ENCODE results near the gene NFASC. TPM values are rescaled to one million over a fixed set of nuclear protein-coding genes. Genes with fewer than 3 reads are reported as not detected.

The NFASC gene
- total and polyA plus RNA-seq, 2 donors (not counting 3 experiments of a cell fraction or from before 2014, with no cell fraction given) = not detected

DNA sequence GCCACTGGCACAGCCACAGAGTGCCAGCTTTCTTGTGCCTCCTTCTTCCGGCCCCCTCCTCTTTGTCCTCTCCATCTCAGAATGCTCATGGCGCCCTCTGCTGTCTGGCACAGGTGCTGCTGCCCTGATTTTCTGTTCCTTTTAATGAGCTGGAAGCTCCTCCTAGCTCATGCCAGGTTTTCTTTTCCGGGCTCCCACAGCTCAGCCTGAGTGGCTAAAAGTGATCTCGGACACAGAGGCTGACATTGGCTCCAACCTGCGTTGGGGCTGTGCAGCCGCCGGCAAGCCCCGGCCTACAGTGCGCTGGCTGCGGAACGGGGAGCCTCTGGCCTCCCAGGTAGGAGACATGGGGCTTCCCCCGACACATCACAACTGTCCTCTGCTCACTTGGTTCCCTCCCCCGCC, 191.0 kb downstream of the NFASC start:
- peaks cover 0 to 2% of the 10 kb centered on the region in 2 experiments for H3K27me3 ChIP-seq (ENCODE audit: control insufficient read depth in 2 of 2, insufficient read depth in 2 of 2, low read length in 2 of 2)
- no peak overlapping the region for H3K9ac ChIP-seq (replicated peaks; ENCODE audit: extremely low read depth, insufficient read depth, low read length)
- ChIA-PET CTCF (interaction anchor here (0.5 to 4.0 kb wide), 94 partner anchors 10 to 930 kb away, joined by 3 to 304 read pairs (median 5); partner anchors contain the start of genes NUAK2, RBBP5, TMCC2 and TMEM81), POLR2A (no interaction called here)
- no peaks in the 10 kb centered on the region for H3K9me3 ChIP-seq (replicated peaks; ENCODE audit: control insufficient read depth, insufficient read depth, low read length)
- intact Hi-C loops (cut with micrococcal nuclease) (loop anchor here (1.0 to 2.0 kb wide), 3 partner anchors 72 to 195 kb away; no protein-coding TSS in a partner anchor), dilution Hi-C loops (cut with MboI; ENCODE audit: extremely low pct_ligation_motif_present, low sequenced_read_pairs) (no loop called here)
- H3K79me2 ChIP-seq (ENCODE audit: control insufficient read depth, insufficient read depth, low read length) = no peaks in the 10 kb centered on the region
- H3K9me1 ChIP-seq (replicated peaks; ENCODE audit: control insufficient read depth, extremely low read depth, insufficient read depth, low read length) = no peaks in the 10 kb centered on the region
- peak; percentile 85 for FAIRE-seq
- no peak overlapping the region for H3K4me3 ChIP-seq (replicated peaks in 1 of 3; ENCODE audit: insufficient read depth in 1 of 3, low read depth in 1 of 3, low read length in 3 of 3)
- BruUV-seq (replicated peaks) = no TSS peak
- H4K20me1 ChIP-seq (replicated peaks; ENCODE audit: control insufficient read depth, extremely low read depth, insufficient read depth, low read length) = no peaks in the 10 kb centered on the region
- DNase-seq (ENCODE audit: low read depth, low spot score) = peak; percentile 71
- H3K27ac ChIP-seq (ENCODE audit: insufficient read depth, low read depth, low read length) = no peak overlapping the region
- H2AFZ ChIP-seq (ENCODE audit: low read depth, low read length) = no peak overlapping the region
- H3K4me1 ChIP-seq (ENCODE audit: control insufficient read depth, extremely low read depth, insufficient read depth, low read length) = no peaks in the 10 kb centered on the region
- no peak for TF ChIP-seq GATA2 (IDR thresholded peaks at IDR 0.05; ENCODE audit: insufficient read depth, insufficient read length, low read depth, low read length)
- TF ChIP-seq, protein P1, sequence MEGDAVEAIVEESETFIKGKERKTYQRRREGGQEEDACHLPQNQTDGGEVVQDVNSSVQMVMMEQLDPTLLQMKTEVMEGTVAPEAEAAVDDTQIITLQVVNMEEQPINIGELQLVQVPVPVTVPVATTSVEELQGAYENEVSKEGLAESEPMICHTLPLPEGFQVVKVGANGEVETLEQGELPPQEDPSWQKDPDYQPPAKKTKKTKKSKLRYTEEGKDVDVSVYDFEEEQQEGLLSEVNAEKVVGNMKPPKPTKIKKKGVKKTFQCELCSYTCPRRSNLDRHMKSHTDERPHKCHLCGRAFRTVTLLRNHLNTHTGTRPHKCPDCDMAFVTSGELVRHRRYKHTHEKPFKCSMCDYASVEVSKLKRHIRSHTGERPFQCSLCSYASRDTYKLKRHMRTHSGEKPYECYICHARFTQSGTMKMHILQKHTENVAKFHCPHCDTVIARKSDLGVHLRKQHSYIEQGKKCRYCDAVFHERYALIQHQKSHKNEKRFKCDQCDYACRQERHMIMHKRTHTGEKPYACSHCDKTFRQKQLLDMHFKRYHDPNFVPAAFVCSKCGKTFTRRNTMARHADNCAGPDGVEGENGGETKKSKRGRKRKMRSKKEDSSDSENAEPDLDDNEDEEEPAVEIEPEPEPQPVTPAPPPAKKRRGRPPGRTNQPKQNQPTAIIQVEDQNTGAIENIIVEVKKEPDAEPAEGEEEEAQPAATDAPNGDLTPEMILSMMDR (IDR thresholded peaks at IDR 0.05; ENCODE audit: extremely low read depth in 1 of 2, insufficient read depth in 1 of 2, low read depth in 1 of 2, low read length in 2 of 2) = peak; percentile 80 to 89
- no peaks in the 10 kb centered on the region for H3K36me3 ChIP-seq (ENCODE audit: control insufficient read depth in 2 of 2, extremely low read depth in 1 of 2, insufficient read depth in 2 of 2, low read length in 2 of 2)
- no peak overlapping the region for H3K4me2 ChIP-seq (ENCODE audit: insufficient read depth, low read length)

DNA sequence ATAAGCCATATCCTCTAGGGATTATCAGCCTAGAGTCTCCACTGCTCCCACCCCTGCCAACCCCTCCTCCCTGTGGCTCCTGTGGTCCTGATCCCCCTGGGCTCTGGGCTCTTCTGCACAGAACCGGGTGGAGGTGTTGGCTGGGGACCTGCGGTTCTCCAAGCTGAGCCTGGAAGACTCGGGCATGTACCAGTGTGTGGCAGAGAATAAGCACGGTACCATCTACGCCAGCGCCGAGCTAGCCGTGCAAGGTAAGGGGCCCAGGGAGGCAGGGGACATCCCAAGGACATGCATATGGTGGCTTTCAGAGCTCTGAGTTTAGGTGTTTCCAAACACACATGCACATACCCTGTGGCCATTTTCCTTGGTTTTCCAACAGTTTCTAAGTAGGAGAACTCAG, 191.7 kb downstream of the NFASC start:
- H3K4me3 ChIP-seq (replicated peaks in 1 of 3; ENCODE audit: insufficient read depth in 1 of 3, low read depth in 1 of 3, low read length in 3 of 3) = no peak overlapping the region
- no peaks in the 10 kb centered on the region for H3K4me1 ChIP-seq (ENCODE audit: control insufficient read depth, extremely low read depth, insufficient read depth, low read length)
- CTCF ChIA-PET = interaction anchor here (0.7 to 4.0 kb wide), 34 partner anchors 9 to 496 kb away, joined by 3 to 304 read pairs (median 14); partner anchors contain the start of genes RBBP5, TMCC2 and TMEM81
- no peaks in the 10 kb centered on the region for H4K20me1 ChIP-seq (replicated peaks; ENCODE audit: control insufficient read depth, extremely low read depth, insufficient read depth, low read length)
- H3K36me3 ChIP-seq (ENCODE audit: control insufficient read depth in 2 of 2, extremely low read depth in 1 of 2, insufficient read depth in 2 of 2, low read length in 2 of 2) = no peaks in the 10 kb centered on the region
- no TSS peak for BruUV-seq (replicated peaks)
- H3K79me2 ChIP-seq (ENCODE audit: control insufficient read depth, insufficient read depth, low read length) = no peaks in the 10 kb centered on the region
- H3K9me3 ChIP-seq (replicated peaks; ENCODE audit: control insufficient read depth, insufficient read depth, low read length) = no peaks in the 10 kb centered on the region
- TF ChIP-seq POLR2AphosphoS5 (IDR thresholded peaks at IDR 0.05; ENCODE audit: insufficient read depth, low read depth, low read length) (no peak), MYC (IDR thresholded peaks at IDR 0.05; ENCODE audit: low read depth, low read length) (no peak), FOS (IDR thresholded peaks at IDR 0.05; ENCODE audit: borderline replicate concordance, insufficient read depth, low read length) (no peak), EZH2 (IDR thresholded peaks at IDR 0.05; ENCODE audit: borderline replicate concordance, low read depth, low read length, severe bottlenecking) (no peak), POLR2A (IDR thresholded peaks at IDR 0.05; ENCODE audit: low read depth, low read length) (no peak)
- TF ChIP-seq, protein P1 (IDR thresholded peaks at IDR 0.05; ENCODE audit: extremely low read depth in 1 of 2, insufficient read depth in 1 of 2, low read depth in 1 of 2, low read length in 2 of 2) = no peak
- POLR2A ChIA-PET = no interaction called here
- no peak overlapping the region for H3K27ac ChIP-seq (ENCODE audit: insufficient read depth, low read depth, low read length)
- no peak overlapping the region for H3K9ac ChIP-seq (replicated peaks; ENCODE audit: extremely low read depth, insufficient read depth, low read length)
- no peak for FAIRE-seq
- intact Hi-C loops (cut with micrococcal nuclease) = no loop called here
- no peaks in the 10 kb centered on the region for H3K9me1 ChIP-seq (replicated peaks; ENCODE audit: control insufficient read depth, extremely low read depth, insufficient read depth, low read length)
- no peak overlapping the region for H2AFZ ChIP-seq (ENCODE audit: low read depth, low read length)
- dilution Hi-C loops (cut with MboI; ENCODE audit: extremely low pct_ligation_motif_present, low sequenced_read_pairs) = no loop called here
- DNase-seq (ENCODE audit: low read depth, low spot score) = no peak
- H3K27me3 ChIP-seq (ENCODE audit: control insufficient read depth in 2 of 2, insufficient read depth in 2 of 2, low read length in 2 of 2) = peaks cover 0 to 2% of the 10 kb centered on the region in 2 experiments
- no peak overlapping the region for H3K4me2 ChIP-seq (ENCODE audit: insufficient read depth, low read length)
